ENCODE measurements around the gene GABRB1.

Gene GABRB1

DNA sequence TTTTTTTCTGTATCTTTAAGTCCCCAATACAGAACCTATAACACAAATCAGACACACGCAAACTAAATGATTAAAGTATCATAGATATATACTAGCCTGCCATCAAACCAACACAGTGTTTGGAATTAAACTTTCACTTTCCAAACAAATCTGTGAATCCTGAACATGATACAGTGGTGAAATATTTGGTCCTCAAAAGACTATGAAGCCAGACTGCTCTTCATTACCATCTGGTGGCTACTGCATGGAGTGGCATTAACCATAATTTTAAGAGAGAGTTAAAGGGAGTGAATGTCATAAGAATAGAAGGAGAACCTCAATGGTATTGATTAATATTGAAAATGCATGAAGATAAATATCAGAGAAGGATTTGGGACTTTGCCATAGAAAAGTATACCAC lies 28.8 kb upstream of the GABRB1 start:
- H3K9ac ChIP-seq (ENCODE audit: insufficient read length), result no peak overlapping the region
- H3K36me3 ChIP-seq (ENCODE audit: insufficient read depth, low read length), result no peaks in the 10 kb centered on the region
- no peak overlapping the region for H3K4me3 ChIP-seq
- no peak overlapping the region for H3K27ac ChIP-seq
- H3K9me3 ChIP-seq (ENCODE audit: low read depth, low read length), result no peaks in the 10 kb centered on the region
- TF ChIP-seq FOXP2 (optimal IDR thresholded peaks at IDR 0.05; ENCODE audit: control extremely low read depth, extremely low read length, insufficient read depth), result no peak
- no peak for TF ChIP-seq POLR2AphosphoS5 (IDR thresholded peaks at IDR 0.05; ENCODE audit: borderline replicate concordance, low read depth, low read length)
- no peak for TF ChIP-seq EZH2 (IDR thresholded peaks at IDR 0.05)
- no peak for DNase-seq (ENCODE audit: low read depth, low spot score)

DNA sequence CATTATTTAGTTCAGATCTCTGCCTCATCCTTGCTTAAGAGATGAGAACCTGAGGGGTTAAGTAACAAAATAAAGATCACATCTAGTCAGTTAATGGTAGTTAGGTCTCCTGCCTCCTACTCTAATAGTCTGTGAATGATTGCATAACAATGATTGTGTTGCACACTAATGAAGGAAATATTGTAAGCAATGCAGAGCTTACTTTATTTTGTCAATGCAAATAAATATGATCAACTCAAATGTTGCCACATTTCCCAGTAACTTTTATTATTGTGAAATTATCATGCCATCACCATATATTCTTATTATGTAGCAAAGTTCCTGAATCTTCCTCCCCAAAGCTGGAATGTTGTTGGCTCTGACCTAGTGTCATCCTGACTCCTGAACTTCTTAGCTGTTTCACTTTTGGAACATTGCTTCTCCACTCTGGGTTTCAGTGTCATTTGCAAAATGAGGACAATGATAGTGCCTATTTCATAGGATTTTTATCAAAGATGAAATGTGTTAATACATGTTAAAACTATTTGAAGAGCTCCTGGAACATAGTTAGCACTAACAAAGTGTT lies 20.9 kb upstream of the GABRB1 start:
- Histone ChIP-seq H3K27ac (no peak overlapping the region), H3K36me3 (ENCODE audit: insufficient read depth, low read length) (no peaks in the 10 kb centered on the region), H3K9me3 (ENCODE audit: low read depth, low read length) (no peaks in the 10 kb centered on the region), H3K9ac (ENCODE audit: insufficient read length) (no peak overlapping the region), H3K4me3 (no peak overlapping the region)
- TF ChIP-seq FOXP2 (optimal IDR thresholded peaks at IDR 0.05; ENCODE audit: control extremely low read depth, extremely low read length, insufficient read depth) (no peak), POLR2AphosphoS5 (IDR thresholded peaks at IDR 0.05; ENCODE audit: borderline replicate concordance, low read depth, low read length) (no peak), EZH2 (IDR thresholded peaks at IDR 0.05) (no peak)
- no peak for DNase-seq (ENCODE audit: low read depth, low spot score)

DNA sequence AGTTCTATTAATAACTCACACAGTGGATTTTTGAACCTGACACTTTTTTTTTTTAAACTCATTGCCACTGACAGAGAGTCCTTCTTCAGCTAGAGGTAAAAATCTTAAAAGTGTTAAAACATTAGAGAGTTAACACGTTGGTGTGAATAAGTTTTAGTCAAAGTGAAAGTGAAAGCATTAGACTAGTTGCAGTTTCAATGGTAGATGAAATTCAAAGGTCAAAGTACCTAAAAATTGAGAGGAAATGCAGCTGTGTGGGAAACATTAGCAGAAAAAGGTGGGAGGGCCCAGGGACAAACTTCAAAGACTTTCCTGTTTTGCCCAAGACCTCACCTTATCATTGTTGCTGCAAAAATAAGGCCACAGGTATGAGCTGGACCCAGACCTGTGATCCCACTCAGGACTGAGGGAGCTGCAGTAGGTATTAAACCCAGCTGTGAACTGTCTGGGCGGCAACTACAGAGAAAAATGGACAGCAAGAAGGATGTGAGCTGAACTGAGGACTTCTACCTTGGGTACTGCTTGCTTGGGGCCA lies 20.4 kb upstream of the GABRB1 start:
- no peaks in the 10 kb centered on the region for H3K9me3 ChIP-seq (ENCODE audit: low read depth, low read length)
- no peak for TF ChIP-seq EZH2 (IDR thresholded peaks at IDR 0.05)
- TF ChIP-seq FOXP2 (optimal IDR thresholded peaks at IDR 0.05; ENCODE audit: control extremely low read depth, extremely low read length, insufficient read depth), result no peak
- no peak for TF ChIP-seq POLR2AphosphoS5 (IDR thresholded peaks at IDR 0.05; ENCODE audit: borderline replicate concordance, low read depth, low read length)
- no peak for DNase-seq (ENCODE audit: low read depth, low spot score)
- H3K4me3 ChIP-seq, result no peak overlapping the region
- H3K9ac ChIP-seq (ENCODE audit: insufficient read length), result no peak overlapping the region
- H3K27ac ChIP-seq, result no peak overlapping the region
- no peaks in the 10 kb centered on the region for H3K36me3 ChIP-seq (ENCODE audit: insufficient read depth, low read length)

DNA sequence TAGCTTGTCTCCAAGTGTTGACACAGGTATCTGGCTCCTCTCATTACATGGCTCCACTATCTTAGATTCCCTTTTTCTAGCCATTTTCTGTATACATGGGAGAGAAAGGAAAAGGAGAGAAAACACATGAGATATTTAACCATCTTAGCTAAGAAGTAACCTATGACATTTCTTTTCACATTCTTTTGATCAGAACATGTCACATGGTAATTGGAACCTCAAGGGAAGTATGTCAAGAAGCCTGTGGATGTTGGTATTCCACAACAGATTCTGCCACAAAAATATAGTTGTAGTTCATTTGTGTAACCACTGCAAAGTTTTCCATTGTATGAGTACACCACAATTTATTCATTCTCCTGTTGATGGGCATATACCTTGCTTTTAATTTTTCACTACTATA lies 18.7 kb upstream of the GABRB1 start:
- Histone ChIP-seq H3K36me3 (ENCODE audit: insufficient read depth, low read length) (no peaks in the 10 kb centered on the region), H3K4me3 (no peak overlapping the region), H3K27ac (no peak overlapping the region), H3K9ac (ENCODE audit: insufficient read length) (no peak overlapping the region), H3K9me3 (ENCODE audit: low read depth, low read length) (no peaks in the 10 kb centered on the region)
- no peak for TF ChIP-seq POLR2AphosphoS5 (IDR thresholded peaks at IDR 0.05; ENCODE audit: borderline replicate concordance, low read depth, low read length)
- DNase-seq (ENCODE audit: low read depth, low spot score), result no peak

DNA sequence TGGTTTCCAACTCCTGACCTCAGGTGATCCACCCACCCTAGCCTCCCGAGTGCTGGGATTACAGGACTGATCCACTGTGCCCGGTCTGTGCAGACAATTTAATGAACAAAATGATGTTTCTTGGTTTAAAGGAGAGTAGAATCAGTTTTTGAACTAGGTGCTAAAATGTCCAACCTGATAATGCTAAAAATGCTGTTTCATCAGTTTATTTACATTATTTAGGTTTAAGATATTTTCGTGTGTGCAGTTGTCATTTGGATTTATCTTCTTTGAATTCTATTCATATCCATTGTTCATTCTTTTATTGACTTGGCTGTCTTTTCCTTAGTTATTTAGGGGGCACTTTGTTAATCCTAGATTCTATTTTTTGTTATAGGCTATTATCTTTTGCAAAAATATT lies 18.0 kb upstream of the GABRB1 start:
- Histone ChIP-seq H3K9ac (ENCODE audit: insufficient read length) (no peak overlapping the region), H3K36me3 (ENCODE audit: insufficient read depth, low read length) (no peaks in the 10 kb centered on the region), H3K4me3 (no peak overlapping the region), H3K27ac (no peak overlapping the region), H3K9me3 (ENCODE audit: low read depth, low read length) (no peaks in the 10 kb centered on the region)
- TF ChIP-seq EZH2 (IDR thresholded peaks at IDR 0.05) (no peak), FOXP2 (optimal IDR thresholded peaks at IDR 0.05; ENCODE audit: control extremely low read depth, extremely low read length, insufficient read depth) (no peak), POLR2AphosphoS5 (IDR thresholded peaks at IDR 0.05; ENCODE audit: borderline replicate concordance, low read depth, low read length) (no peak)
- DNase-seq (ENCODE audit: low read depth, low spot score), result no peak

DNA sequence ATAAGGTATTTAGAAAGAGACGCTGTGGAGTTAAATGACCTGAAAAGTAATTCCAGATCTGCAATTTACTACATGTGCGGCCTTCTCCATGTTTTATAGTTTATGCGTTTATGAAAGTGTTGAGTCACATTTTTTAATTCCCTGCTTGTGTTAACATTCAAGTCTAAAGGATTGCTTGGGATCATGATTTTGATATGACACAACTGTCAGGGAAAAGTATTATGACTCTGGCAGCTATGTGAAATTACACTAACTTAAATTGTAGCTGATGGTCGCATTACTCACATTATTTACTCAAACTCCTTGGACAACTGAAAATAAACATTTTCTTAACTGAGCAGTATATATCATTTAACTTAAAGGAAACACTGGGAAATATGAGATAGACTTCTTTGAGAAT lies 14.3 kb upstream of the GABRB1 start:
- no peak overlapping the region for H3K4me3 ChIP-seq
- no peaks in the 10 kb centered on the region for H3K36me3 ChIP-seq (ENCODE audit: insufficient read depth, low read length)
- no peak overlapping the region for H3K9ac ChIP-seq (ENCODE audit: insufficient read length)
- no peaks in the 10 kb centered on the region for H3K9me3 ChIP-seq (ENCODE audit: low read depth, low read length)
- TF ChIP-seq EZH2 (IDR thresholded peaks at IDR 0.05), result no peak
- TF ChIP-seq POLR2AphosphoS5 (IDR thresholded peaks at IDR 0.05; ENCODE audit: borderline replicate concordance, low read depth, low read length), result no peak
- no peak for TF ChIP-seq FOXP2 (optimal IDR thresholded peaks at IDR 0.05; ENCODE audit: control extremely low read depth, extremely low read length, insufficient read depth)
- peak overlapping the region; percentile 76 for H3K27ac ChIP-seq
- no peak for DNase-seq (ENCODE audit: low read depth, low spot score)

DNA sequence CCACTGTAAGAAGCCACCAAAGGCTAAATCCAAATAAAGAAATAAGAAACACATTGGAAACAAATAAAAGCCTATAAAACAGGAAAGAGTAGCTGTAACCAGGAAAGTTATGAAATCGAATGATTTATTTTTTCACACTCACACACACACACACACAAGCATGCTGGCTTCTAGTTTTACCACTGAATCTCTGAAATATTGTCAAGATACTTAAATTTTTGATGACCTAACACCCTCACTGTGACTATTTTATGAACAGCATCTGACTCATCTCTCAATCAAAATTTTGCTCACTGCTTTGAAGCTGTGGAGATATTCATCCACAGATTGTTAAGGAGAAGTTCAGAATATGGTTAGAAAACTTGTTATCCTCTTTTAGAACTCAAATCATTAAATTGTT lies 13.9 kb upstream of the GABRB1 start:
- Histone ChIP-seq H3K36me3 (ENCODE audit: insufficient read depth, low read length) (no peaks in the 10 kb centered on the region), H3K9ac (ENCODE audit: insufficient read length) (no peak overlapping the region), H3K27ac (peak overlapping the region; percentile 76), H3K9me3 (ENCODE audit: low read depth, low read length) (no peaks in the 10 kb centered on the region), H3K4me3 (no peak overlapping the region)
- DNase-seq (ENCODE audit: low read depth, low spot score), result no peak
- TF ChIP-seq FOXP2 (optimal IDR thresholded peaks at IDR 0.05; ENCODE audit: control extremely low read depth, extremely low read length, insufficient read depth), result no peak
- TF ChIP-seq EZH2 (IDR thresholded peaks at IDR 0.05), result no peak
- no peak for TF ChIP-seq POLR2AphosphoS5 (IDR thresholded peaks at IDR 0.05; ENCODE audit: borderline replicate concordance, low read depth, low read length)

DNA sequence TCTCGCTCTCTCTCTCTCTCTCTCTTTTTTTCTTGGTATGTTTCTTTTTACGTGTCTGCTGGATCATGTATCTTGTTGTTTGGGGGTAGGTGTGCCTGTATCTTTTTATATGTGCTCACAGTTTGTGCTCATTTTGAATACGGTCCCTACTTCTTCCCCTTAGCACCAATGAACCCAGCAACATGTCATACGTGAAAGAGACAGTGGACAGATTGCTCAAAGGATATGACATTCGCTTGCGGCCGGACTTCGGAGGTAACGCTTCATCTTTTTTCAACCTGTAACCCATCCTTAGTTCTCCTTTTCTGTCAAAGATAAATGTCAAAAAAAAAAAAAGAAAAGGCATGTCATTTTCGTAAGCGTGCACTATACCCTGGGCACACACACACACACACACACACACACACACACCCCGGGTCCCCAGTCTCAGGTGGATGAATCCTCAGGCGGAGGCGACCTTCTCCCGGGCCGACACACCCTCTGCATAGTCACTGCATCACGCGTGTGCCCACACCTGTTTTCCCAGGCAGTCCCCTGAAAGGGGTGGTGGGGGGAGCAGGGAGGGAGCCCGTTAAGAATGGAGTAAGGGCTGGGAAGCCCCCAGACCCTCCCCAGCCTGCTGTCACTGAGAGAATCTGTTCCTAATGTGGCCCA lies 511 bp downstream of the GABRB1 start:
- Histone ChIP-seq H3K27ac (no peak overlapping the region), H3K9ac (ENCODE audit: insufficient read length) (peak overlapping the region; percentile 53), H3K4me3 (peak overlapping the region; percentile 92), H3K36me3 (ENCODE audit: insufficient read depth, low read length) (no peaks in the 10 kb centered on the region), H3K9me3 (ENCODE audit: low read depth, low read length) (no peaks in the 10 kb centered on the region)
- no peak for DNase-seq (ENCODE audit: low read depth, low spot score)
- TF ChIP-seq EZH2 (IDR thresholded peaks at IDR 0.05) (no peak), POLR2AphosphoS5 (IDR thresholded peaks at IDR 0.05; ENCODE audit: borderline replicate concordance, low read depth, low read length) (no peak), FOXP2 (optimal IDR thresholded peaks at IDR 0.05; ENCODE audit: control extremely low read depth, extremely low read length, insufficient read depth) (no peak)

All from SK-N-MC (cell line).